Left hindlimb (tissue), 1 donor: ENCODE data around the gene KCNJ14.

Source experiments
- DNase-seq: peaks from one replicate; pipeline ENCODE4 v3.0.0-alpha.2; 2018

KCNJ14 gene

GRCh38 chr19:48455171-48455907, at the start of gene KCNJ14:
TSS of gene KCNJ14 (plus strand) at chr19:48455574. CDS start at chr19:48461725, 6,151 bp downstream.
- DNase-seq: no peak

- DNase-seq: no peak
These were observed 49.5 kb upstream of the KCNJ14 start for GRCh38 chr19:48405850-48406249.

- DNase-seq: no peak
These were observed 41.3 kb upstream of the KCNJ14 start for GRCh38 chr19:48413879-48414587.

GRCh38 chr19:48415395-48415794, 40.0 kb upstream of the KCNJ14 start:
- peak; percentile 69 for DNase-seq

- DNase-seq: no peak
These were observed 39.6 kb upstream of the KCNJ14 start for GRCh38 chr19:48415806-48416221.

- DNase-seq: no peak
These were observed 38.0 kb upstream of the KCNJ14 start for GRCh38 chr19:48417421-48417820.

- no peak for DNase-seq
These were observed 36.9 kb upstream of the KCNJ14 start for GRCh38 chr19:48418317-48419064.

GRCh38 chr19:48419158-48419920, 36.0 kb upstream of the KCNJ14 start:
- DNase-seq: no peak

GRCh38 chr19:48421548-48421947, 33.8 kb upstream of the KCNJ14 start:
- DNase-seq: no peak

GRCh38 chr19:48424694-48425219, 30.6 kb upstream of the KCNJ14 start:
- no peak for DNase-seq

GRCh38 chr19:48428670-48429069, 26.7 kb upstream of the KCNJ14 start:
- DNase-seq: no peak

- no peak for DNase-seq
These were observed 22.0 kb upstream of the KCNJ14 start for GRCh38 chr19:48433337-48433736.

GRCh38 chr19:48436586-48436985, 18.8 kb upstream of the KCNJ14 start:
- no peak for DNase-seq

- DNase-seq: no peak
These were observed 13.9 kb upstream of the KCNJ14 start for GRCh38 chr19:48441360-48442050.

- no peak for DNase-seq
These were observed 13.0 kb upstream of the KCNJ14 start for GRCh38 chr19:48442116-48443035.

GRCh38 chr19:48443256-48443655, 12.1 kb upstream of the KCNJ14 start:
- no peak for DNase-seq

- no peak for DNase-seq
These were observed 11.6 kb upstream of the KCNJ14 start for GRCh38 chr19:48443731-48444128.

GRCh38 chr19:48444129-48444935, 11.0 kb upstream of the KCNJ14 start:
- no peak for DNase-seq

- no peak for DNase-seq
These were observed 10.5 kb upstream of the KCNJ14 start for GRCh38 chr19:48444936-48445200.

- DNase-seq: no peak
These were observed 10.1 kb upstream of the KCNJ14 start for GRCh38 chr19:48445256-48445605.
